H1 (cell line): Measurements from ENCODE around the gene LTF. TPM values are rescaled to one million over a fixed set of nuclear protein-coding genes. Genes with fewer than 3 reads are reported as not detected.

Source experiments
- ASH2L ChIP-seq: fragments of 200-600, 300-600 bp; sonication (generic); IDR thresholded peaks from one replicate; pipeline ENCODE4 v1.7.1; 2017; ENCODE audit warnings: low read length
- BCL11A ChIP-seq, 2 experiments: IDR thresholded peaks; one replicate each; pipeline ENCODE4 v1.6.1; 2011; ENCODE audit warnings: low read depth in 2 of 2, low read length in 2 of 2, mild to moderate bottlenecking in 2 of 2
- CHD1 ChIP-seq: IDR thresholded peaks from 2 replicates; pipeline ENCODE4 v1.6.1; 2012; ENCODE audit warnings: low read depth, low read length, improper control_type of control experiment
- CREB1 ChIP-seq: IDR thresholded peaks from 2 replicates; pipeline ENCODE4 v1.6.1; 2012; ENCODE audit warnings: inconsistent platforms
- HDAC6 ChIP-seq: IDR thresholded peaks from one replicate; pipeline ENCODE4 v1.7.1; 2012; ENCODE audit warnings: low read depth, mild to moderate bottlenecking, inconsistent platforms, low read length, moderate library complexity
- SP4 ChIP-seq: IDR thresholded peaks from 2 replicates; pipeline ENCODE4 v1.6.1; 2012; ENCODE audit warnings: low read length, inconsistent platforms
- TAF7 ChIP-seq: optimal IDR thresholded peaks from 2 replicates; pipeline ENCODE3; 2011; ENCODE audit warnings: low read depth, mild to moderate bottlenecking, inconsistent platforms, low read length, moderate library complexity, borderline replicate concordance
- polyA plus RNA-seq, 7 experiments: library from polyadenylated mRNA; depleted of rRNA in 3 of 7; stranded (reverse) in 5 of 7; unstranded in 2 of 7; fragments of >200 nt in 5 of 7; fragments of 200-250 nt in 2 of 7; gene quantifications; 1 replicate in 5 of 7; 2 replicates in 1 of 7; 4 replicates in 1 of 7; pipeline versions ENCODE4 v1.2.1 to v1.2.3, GENCODE V29; 2011 to 2013; ENCODE audit warnings: missing spikeins in 2 of 7, mixed read lengths in 2 of 7
- total RNA-seq: library from RNA; stranded (reverse); fragmentation: NEBNext Ultra II Directional; extraction: Animal tissue kit (Norgen Biotek cat#: 25700); gene quantifications from 2 replicates; pipeline ENCODE4 v1.2.1, GENCODE V29; 2021

LTF gene
- total and polyA plus RNA-seq, 2 of the 8 experiments (the other 6 are each of a cell fraction or from before 2014, with no cell fraction given) = 0.23 to 0.99 TPM

- TF ChIP-seq BCL11A (IDR thresholded peaks at IDR 0.05; ENCODE audit: low read depth in 2 of 2, low read length in 2 of 2) (no peak), HDAC6 (no peak), CHD1 (no peak), ASH2L (no peak), TAF7 (no peak), SP4 (no peak), CREB1 (no peak)
Measured at GRCh38 chr3:46503200-46503874, 38.6 kb upstream of the LTF start (continued).
